ENCODE measurements around the gene MRPS18A.
"Not testable (repeated sequence)": the region's sequence is repeated elsewhere in the genome, so short reads cannot be mapped to it uniquely, and the experiment has no call there.

The MRPS18A gene

DNA sequence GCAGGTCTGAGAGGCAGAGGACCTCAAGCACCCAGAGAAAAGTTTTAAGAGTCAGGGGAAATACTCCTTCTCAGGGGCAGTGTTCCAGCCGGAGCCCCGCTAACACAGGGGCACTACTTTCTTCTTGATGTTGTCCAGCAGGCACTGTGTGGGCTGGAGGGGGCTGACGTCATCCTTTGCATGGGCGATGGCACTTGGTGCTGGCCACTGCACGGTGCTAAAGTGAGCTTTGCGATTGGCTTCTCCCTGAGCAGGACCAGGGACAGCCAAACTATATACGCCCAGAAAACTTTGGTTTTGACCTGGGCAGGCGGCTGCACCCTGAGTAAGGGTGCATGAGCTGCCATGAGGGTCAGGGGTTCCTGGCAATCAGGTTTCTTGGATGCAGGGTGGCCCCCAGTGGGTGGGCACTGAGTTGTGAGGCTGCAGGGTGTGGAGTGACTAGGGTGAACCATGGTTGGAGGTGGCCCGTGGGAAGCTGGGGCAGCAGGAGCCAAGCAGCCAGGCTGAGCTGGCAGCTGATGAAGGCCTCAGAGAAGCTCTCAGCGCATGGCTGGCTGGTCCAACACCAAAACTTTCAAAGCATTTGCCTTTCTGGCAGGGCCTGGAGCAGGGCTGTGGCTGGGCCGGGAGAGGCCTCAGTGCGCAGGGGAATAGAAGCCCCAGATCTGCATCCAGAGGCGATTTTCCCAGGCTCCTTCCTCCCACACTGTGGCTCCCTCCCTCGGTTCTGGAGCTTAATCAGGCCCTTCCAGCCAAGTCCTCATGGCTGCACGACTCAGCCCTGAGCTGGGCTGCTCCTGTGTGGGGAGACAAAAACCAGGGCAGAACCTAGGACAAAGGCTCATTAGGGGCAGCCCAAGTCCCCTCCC is 18.3 kb downstream of the MRPS18A start:
- DNase-seq (ENCODE audit: extremely low read depth, low read depth), result peak; percentile 14
- TF ChIP-seq, protein P1, sequence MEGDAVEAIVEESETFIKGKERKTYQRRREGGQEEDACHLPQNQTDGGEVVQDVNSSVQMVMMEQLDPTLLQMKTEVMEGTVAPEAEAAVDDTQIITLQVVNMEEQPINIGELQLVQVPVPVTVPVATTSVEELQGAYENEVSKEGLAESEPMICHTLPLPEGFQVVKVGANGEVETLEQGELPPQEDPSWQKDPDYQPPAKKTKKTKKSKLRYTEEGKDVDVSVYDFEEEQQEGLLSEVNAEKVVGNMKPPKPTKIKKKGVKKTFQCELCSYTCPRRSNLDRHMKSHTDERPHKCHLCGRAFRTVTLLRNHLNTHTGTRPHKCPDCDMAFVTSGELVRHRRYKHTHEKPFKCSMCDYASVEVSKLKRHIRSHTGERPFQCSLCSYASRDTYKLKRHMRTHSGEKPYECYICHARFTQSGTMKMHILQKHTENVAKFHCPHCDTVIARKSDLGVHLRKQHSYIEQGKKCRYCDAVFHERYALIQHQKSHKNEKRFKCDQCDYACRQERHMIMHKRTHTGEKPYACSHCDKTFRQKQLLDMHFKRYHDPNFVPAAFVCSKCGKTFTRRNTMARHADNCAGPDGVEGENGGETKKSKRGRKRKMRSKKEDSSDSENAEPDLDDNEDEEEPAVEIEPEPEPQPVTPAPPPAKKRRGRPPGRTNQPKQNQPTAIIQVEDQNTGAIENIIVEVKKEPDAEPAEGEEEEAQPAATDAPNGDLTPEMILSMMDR (IDR thresholded peaks at IDR 0.05; ENCODE audit: low read depth, low read length), result no peak

- no peak for DNase-seq (ENCODE audit: extremely low read depth, low read depth)
- TF ChIP-seq, protein P1 (IDR thresholded peaks at IDR 0.05; ENCODE audit: low read depth, low read length), result peak; percentile 53
Observed at GRCh38 chr6:43668151-43669028, 19.2 kb downstream of the MRPS18A start.

DNA sequence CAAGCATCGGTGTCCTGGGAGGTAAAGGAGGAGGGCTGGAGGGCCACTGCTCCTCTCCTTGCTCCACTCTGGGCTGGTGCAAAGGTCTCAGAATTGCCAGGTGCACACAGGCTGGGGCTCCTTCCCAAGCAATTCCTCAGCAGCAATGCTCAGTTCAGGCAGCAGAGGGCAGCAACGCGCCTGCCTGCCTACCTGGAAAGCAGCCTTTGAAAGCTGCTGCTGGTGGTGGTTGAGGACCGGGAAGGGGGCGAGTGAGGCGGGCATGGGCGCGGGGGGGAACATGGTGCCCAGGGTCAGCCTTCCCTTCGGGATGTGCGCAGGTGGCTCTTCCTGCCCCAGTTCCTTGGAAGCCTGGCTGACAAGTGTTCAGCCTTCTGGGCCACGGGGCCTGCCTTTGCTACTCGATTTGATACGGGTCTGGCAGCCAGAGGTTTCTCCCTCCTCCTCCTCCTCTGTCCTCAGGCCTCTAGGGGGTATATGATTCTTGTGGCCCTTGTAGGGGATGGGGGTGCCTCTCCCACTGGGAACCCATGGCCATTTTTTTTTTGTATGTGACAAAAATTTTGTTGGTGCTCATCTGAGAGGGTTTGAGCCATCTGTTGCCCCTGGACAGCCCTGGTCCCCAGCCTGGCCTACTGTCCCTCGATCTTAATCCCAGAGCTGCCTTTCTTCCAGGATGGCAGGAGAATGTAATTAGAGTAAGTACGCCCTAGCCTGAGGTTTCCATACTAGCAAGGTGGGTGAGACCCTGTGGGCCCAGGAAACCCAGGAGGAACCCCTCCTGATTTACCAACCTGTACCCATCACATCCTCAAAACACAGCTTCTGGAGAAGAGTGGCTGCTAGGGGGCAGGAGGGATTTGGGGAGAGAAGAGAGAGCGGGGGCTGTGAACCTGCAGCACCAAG is 20.1 kb downstream of the MRPS18A start:
- peak; percentile 27 for DNase-seq (ENCODE audit: extremely low read depth, low read depth)
- TF ChIP-seq, protein P1 (IDR thresholded peaks at IDR 0.05; ENCODE audit: low read depth, low read length), result no peak; the same call in none of the 2 replicates

DNA sequence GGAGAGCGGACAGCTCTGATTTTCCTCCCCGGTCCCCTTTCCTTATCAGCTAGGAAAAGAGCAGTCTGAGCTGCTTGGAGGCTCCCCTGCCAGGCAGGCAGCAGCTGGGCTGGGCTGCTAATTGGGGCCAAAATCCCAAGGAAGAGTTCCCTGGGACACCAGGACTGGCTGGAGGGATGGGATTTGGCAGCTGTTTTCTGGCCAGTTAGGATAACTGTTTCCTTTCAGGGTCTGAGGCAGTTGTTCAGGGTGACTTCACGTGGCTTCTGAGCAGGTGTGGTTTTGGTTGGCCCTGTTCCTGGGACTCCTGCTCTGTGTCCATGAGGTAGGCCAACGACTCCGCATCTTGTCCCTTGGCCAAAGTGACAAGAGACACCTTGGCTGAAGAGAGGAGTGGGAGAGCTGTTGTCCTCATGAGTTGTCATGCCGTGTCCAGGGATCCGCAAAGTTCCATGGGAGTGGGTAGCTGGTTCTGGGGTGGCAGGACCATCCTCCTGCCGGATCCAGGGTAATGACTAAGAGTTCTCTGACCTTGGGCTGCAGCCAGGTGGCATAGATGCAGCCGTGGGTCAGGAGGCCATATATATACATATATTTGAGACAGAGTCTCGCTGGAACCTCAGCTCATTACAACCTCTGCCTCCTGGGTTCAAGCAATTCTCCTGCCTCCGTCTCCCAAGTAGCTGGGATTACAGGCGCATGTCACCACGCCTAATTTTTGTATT is 21.2 kb downstream of the MRPS18A start:
- TF ChIP-seq, protein P1 (IDR thresholded peaks at IDR 0.05; ENCODE audit: low read depth, low read length), result no peak
- no peak for DNase-seq (ENCODE audit: extremely low read depth, low read depth)

GRCh38 chr6:43665376-43665775 is 22.2 kb downstream of the MRPS18A start:
- DNase-seq (ENCODE audit: extremely low read depth, low read depth), result no peak
- TF ChIP-seq, protein P1 (IDR thresholded peaks at IDR 0.05; ENCODE audit: low read depth, low read length), result no peak

GRCh38 chr6:43662948-43663347 is 24.6 kb downstream of the MRPS18A start:
- not testable (repeated sequence) for DNase-seq (ENCODE audit: extremely low read depth, low read depth)
